Parathyroid adenoma (tissue), 2 donors: ENCODE data around the gene AGAP3.

ENCODE experiments used
- H2AFZ ChIP-seq: fragments of 300-600 bp; sonication (generic); one replicate; pipeline ENCODE4 v1.7.0; 2017; ENCODE audit warnings: antibody characterized with exemption, mild to moderate bottlenecking
- H3K27ac ChIP-seq: fragments of 300-600 bp; sonication (generic); one replicate; pipeline ENCODE4 v1.7.0; 2017
- H3K27me3 ChIP-seq: fragments of 300-600 bp; sonication (generic); one replicate; pipeline ENCODE4 v1.7.0; 2017; ENCODE audit warnings: low read length; ENCODE audit not compliant: control insufficient read depth, insufficient read depth
- H3K36me3 ChIP-seq: fragments of 300-600 bp; sonication (generic); one replicate; pipeline ENCODE4 v1.7.0; 2017; ENCODE audit warnings: low read length; ENCODE audit not compliant: control insufficient read depth, insufficient read depth
- H3K4me1 ChIP-seq: fragments of 300-600 bp; sonication (generic); one replicate; pipeline ENCODE4 v1.7.0; 2017; ENCODE audit warnings: control low read depth
- H3K4me2 ChIP-seq: fragments of 300-600 bp; sonication (generic); one replicate; pipeline ENCODE4 v1.7.0; 2017; ENCODE audit warnings: low read length
- H3K4me3 ChIP-seq: fragments of 300-600 bp; sonication (generic); one replicate; pipeline ENCODE4 v1.7.0; 2017; ENCODE audit warnings: low read depth, low read length
- H3K79me2 ChIP-seq: fragments of 300-600 bp; sonication (generic); one replicate; pipeline ENCODE4 v1.7.0; 2017; ENCODE audit warnings: control low read depth
- H3K9ac ChIP-seq: fragments of 300-600 bp; sonication (generic); one replicate; pipeline ENCODE4 v1.7.0; 2017; ENCODE audit warnings: mild to moderate bottlenecking
- H3K9me3 ChIP-seq: fragments of 300-600 bp; sonication (generic); one replicate; pipeline ENCODE4 v1.7.0; 2017; ENCODE audit warnings: low read length; ENCODE audit not compliant: control insufficient read depth
- CTCF ChIP-seq: fragments of 300-600 bp; sonication (generic); IDR thresholded peaks from one replicate; pipeline ENCODE4 v1.7.0; 2017; ENCODE audit warnings: antibody characterized with exemption, mild to moderate bottlenecking
- donor health status: primary hyperparathyroidism.

Gene AGAP3

GRCh38 chr7:151125470-151125845 is 39.2 kb downstream of the AGAP3 start:
- TF ChIP-seq CTCF, result no peak

GRCh38 chr7:151125846-151126481 is 39.7 kb downstream of the AGAP3 start:
- Histone ChIP-seq H3K79me2 (peaks cover 29% of the 10 kb centered on the region), H3K9ac (no peak overlapping the region), H3K27me3 (no peaks in the 10 kb centered on the region), H3K4me2 (no peak overlapping the region), H3K4me3 (no peak overlapping the region), H3K4me1 (no peaks in the 10 kb centered on the region), H3K27ac (no peak overlapping the region), H3K9me3 (no peaks in the 10 kb centered on the region), H2AFZ (no peak overlapping the region), H3K36me3 (no peaks in the 10 kb centered on the region)
- no peak for TF ChIP-seq CTCF

More at GRCh38 chr7:151125470-151125845, 39.2 kb downstream of the AGAP3 start:
- Histone ChIP-seq H2AFZ (no peak overlapping the region), H3K36me3 (no peaks in the 10 kb centered on the region), H3K79me2 (peaks cover 29% of the 10 kb centered on the region), H3K4me2 (no peak overlapping the region), H3K4me1 (no peaks in the 10 kb centered on the region), H3K9ac (no peak overlapping the region), H3K4me3 (no peak overlapping the region), H3K9me3 (no peaks in the 10 kb centered on the region), H3K27ac (no peak overlapping the region), H3K27me3 (no peaks in the 10 kb centered on the region)

- TF ChIP-seq CTCF, result no peak
- Histone ChIP-seq H3K36me3 (no peaks in the 10 kb centered on the region), H3K9ac (no peak overlapping the region), H3K4me1 (no peaks in the 10 kb centered on the region), H3K4me2 (no peak overlapping the region), H3K9me3 (no peaks in the 10 kb centered on the region), H3K27me3 (no peaks in the 10 kb centered on the region), H3K27ac (no peak overlapping the region), H3K79me2 (peaks cover 29% of the 10 kb centered on the region), H2AFZ (no peak overlapping the region), H3K4me3 (no peak overlapping the region)
Observed at GRCh38 chr7:151126491-151127137, 40.3 kb downstream of the AGAP3 start.

- H3K9ac ChIP-seq, result no peak overlapping the region
- no peaks in the 10 kb centered on the region for H3K9me3 ChIP-seq
- peaks cover 29% of the 10 kb centered on the region for H3K79me2 ChIP-seq
- no peak overlapping the region for H3K27ac ChIP-seq
- no peak for TF ChIP-seq CTCF
- no peak overlapping the region for H3K4me2 ChIP-seq
- no peak overlapping the region for H3K4me3 ChIP-seq
- no peaks in the 10 kb centered on the region for H3K4me1 ChIP-seq
- H3K27me3 ChIP-seq, result no peaks in the 10 kb centered on the region
- no peak overlapping the region for H2AFZ ChIP-seq
- no peaks in the 10 kb centered on the region for H3K36me3 ChIP-seq
Observed at GRCh38 chr7:151128144-151128543, 41.9 kb downstream of the AGAP3 start.

GRCh38 chr7:151128716-151129115 is 42.4 kb downstream of the AGAP3 start:
- H3K27ac ChIP-seq, result no peak overlapping the region
- H3K4me1 ChIP-seq, result no peaks in the 10 kb centered on the region
- no peaks in the 10 kb centered on the region for H3K27me3 ChIP-seq
- TF ChIP-seq CTCF, result no peak
- peaks cover 29% of the 10 kb centered on the region for H3K79me2 ChIP-seq
- no peak overlapping the region for H3K9ac ChIP-seq
- H3K9me3 ChIP-seq, result no peaks in the 10 kb centered on the region
- H3K4me2 ChIP-seq, result no peak overlapping the region
- H3K36me3 ChIP-seq, result no peaks in the 10 kb centered on the region
- H2AFZ ChIP-seq, result no peak overlapping the region
- no peak overlapping the region for H3K4me3 ChIP-seq
